ENCODE results near the gene RPS4Y1. TPM values are rescaled to one million over a fixed set of nuclear protein-coding genes. Genes with fewer than 3 reads are reported as not detected.

The RPS4Y1 gene
- total and polyA plus RNA-seq, 2 donors (not counting 3 experiments of a cell fraction or from before 2014, with no cell fraction given) = 335 to 704 TPM

GRCh38 chrY:2896050-2896449 lies 54.6 kb downstream of the RPS4Y1 start:
- ChIA-PET POLR2A (no interaction called here), CTCF (no interaction called here)
- no peak for TF ChIP-seq FOS (IDR thresholded peaks at IDR 0.05; ENCODE audit: borderline replicate concordance, insufficient read depth, low read length)
- no peak for TF ChIP-seq GATA2 (IDR thresholded peaks at IDR 0.05; ENCODE audit: insufficient read depth, insufficient read length, low read depth, low read length)
- TF ChIP-seq EZH2 (IDR thresholded peaks at IDR 0.05; ENCODE audit: borderline replicate concordance, low read depth, low read length, severe bottlenecking) = no peak
- TF ChIP-seq JUN (IDR thresholded peaks at IDR 0.05; ENCODE audit: borderline replicate concordance, insufficient read depth, insufficient read length, low read depth) = no peak
- no peak for TF ChIP-seq MAX (IDR thresholded peaks at IDR 0.05; ENCODE audit: insufficient read depth, insufficient read length)
- no peak for TF ChIP-seq MYC (IDR thresholded peaks at IDR 0.05; ENCODE audit: low read depth, low read length)
- TF ChIP-seq, protein P1, sequence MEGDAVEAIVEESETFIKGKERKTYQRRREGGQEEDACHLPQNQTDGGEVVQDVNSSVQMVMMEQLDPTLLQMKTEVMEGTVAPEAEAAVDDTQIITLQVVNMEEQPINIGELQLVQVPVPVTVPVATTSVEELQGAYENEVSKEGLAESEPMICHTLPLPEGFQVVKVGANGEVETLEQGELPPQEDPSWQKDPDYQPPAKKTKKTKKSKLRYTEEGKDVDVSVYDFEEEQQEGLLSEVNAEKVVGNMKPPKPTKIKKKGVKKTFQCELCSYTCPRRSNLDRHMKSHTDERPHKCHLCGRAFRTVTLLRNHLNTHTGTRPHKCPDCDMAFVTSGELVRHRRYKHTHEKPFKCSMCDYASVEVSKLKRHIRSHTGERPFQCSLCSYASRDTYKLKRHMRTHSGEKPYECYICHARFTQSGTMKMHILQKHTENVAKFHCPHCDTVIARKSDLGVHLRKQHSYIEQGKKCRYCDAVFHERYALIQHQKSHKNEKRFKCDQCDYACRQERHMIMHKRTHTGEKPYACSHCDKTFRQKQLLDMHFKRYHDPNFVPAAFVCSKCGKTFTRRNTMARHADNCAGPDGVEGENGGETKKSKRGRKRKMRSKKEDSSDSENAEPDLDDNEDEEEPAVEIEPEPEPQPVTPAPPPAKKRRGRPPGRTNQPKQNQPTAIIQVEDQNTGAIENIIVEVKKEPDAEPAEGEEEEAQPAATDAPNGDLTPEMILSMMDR (IDR thresholded peaks at IDR 0.05; ENCODE audit: extremely low read depth in 1 of 2, insufficient read depth in 1 of 2, low read depth in 1 of 2, low read length in 2 of 2) = no peak
- TF ChIP-seq POLR2AphosphoS5 (IDR thresholded peaks at IDR 0.05; ENCODE audit: insufficient read depth, low read depth, low read length) = no peak
- TF ChIP-seq POLR2A (IDR thresholded peaks at IDR 0.05; ENCODE audit: low read depth, low read length) = no peak

More at GRCh38 chrY:2896050-2896449, 54.6 kb downstream of the RPS4Y1 start:
- no TSS peak for BruUV-seq (replicated peaks)
- H2AFZ ChIP-seq (ENCODE audit: low read depth, low read length) = no peak overlapping the region
- DNase-seq (ENCODE audit: low read depth, low spot score) = no peak
- no peak overlapping the region for H3K4me2 ChIP-seq (ENCODE audit: insufficient read depth, low read length)
- no peaks in the 10 kb centered on the region for H3K9me1 ChIP-seq (replicated peaks; ENCODE audit: control insufficient read depth, extremely low read depth, insufficient read depth, low read length)
- H3K4me3 ChIP-seq (replicated peaks in 1 of 3; ENCODE audit: insufficient read depth in 1 of 3, low read depth in 1 of 3, low read length in 3 of 3) = no peak overlapping the region
- dilution Hi-C loops (cut with MboI; ENCODE audit: extremely low pct_ligation_motif_present, low sequenced_read_pairs) (no loop called here), intact Hi-C loops (cut with micrococcal nuclease) (no loop called here)
- H3K79me2 ChIP-seq (ENCODE audit: control insufficient read depth, insufficient read depth, low read length) = no peaks in the 10 kb centered on the region
- H3K27me3 ChIP-seq (ENCODE audit: control insufficient read depth in 2 of 2, insufficient read depth in 2 of 2, low read length in 2 of 2) = no peaks in the 10 kb centered on the region
- H3K9ac ChIP-seq (replicated peaks; ENCODE audit: extremely low read depth, insufficient read depth, low read length) = no peak overlapping the region
- no peaks in the 10 kb centered on the region for H4K20me1 ChIP-seq (replicated peaks; ENCODE audit: control insufficient read depth, extremely low read depth, insufficient read depth, low read length)
- no peak for FAIRE-seq
- H3K4me1 ChIP-seq (ENCODE audit: control insufficient read depth, extremely low read depth, insufficient read depth, low read length) = no peaks in the 10 kb centered on the region
- no peak overlapping the region for H3K27ac ChIP-seq (ENCODE audit: insufficient read depth, low read depth, low read length)
- H3K36me3 ChIP-seq (ENCODE audit: control insufficient read depth in 2 of 2, extremely low read depth in 1 of 2, insufficient read depth in 2 of 2, low read length in 2 of 2) = no peaks in the 10 kb centered on the region
- no peaks in the 10 kb centered on the region for H3K9me3 ChIP-seq (replicated peaks; ENCODE audit: control insufficient read depth, insufficient read depth, low read length)

Data from endothelial cell of umbilical vein (primary cell).